ENCODE results near the gene MRPL55. TPM values are rescaled to one million over a fixed set of nuclear protein-coding genes. Genes with fewer than 3 reads are reported as not detected.
A peak's percentile ranks its signal among the peaks of the same experiment; 100 is the strongest.

MRPL55 gene
- total RNA-seq, 1 experiment from 2014 or later: 63.7 TPM

- Histone ChIP-seq H3K27me3 (replicated peaks; ENCODE audit: control insufficient read depth, insufficient read depth, low read length) (no peaks in the 10 kb centered on the region), H3K4me3 (ENCODE audit: low read depth, low read length) (peak within 1 kb of the TSS; percentile 90), H3K9me3 (no peaks in the 10 kb centered on the region), H3K36me3 (ENCODE audit: control insufficient read depth, insufficient read depth, low read length) (0 out of 2 replicates have a peak, but pooled peaks cover 1% of the 10 kb centered on the region), H3K4me1 (peaks cover 5% of the 10 kb centered on the region)
- BruUV-seq (replicated peaks): TSS peak; percentile 76
- intact Hi-C loops (cut with micrococcal nuclease; ENCODE audit: unreplicated experiment): loop anchor here (1.0 to 10.0 kb wide), 5 partner anchors 9 to 125 kb away; partner anchors contain the start of genes ARF1 and IBA57
- TF ChIP-seq, protein P1, sequence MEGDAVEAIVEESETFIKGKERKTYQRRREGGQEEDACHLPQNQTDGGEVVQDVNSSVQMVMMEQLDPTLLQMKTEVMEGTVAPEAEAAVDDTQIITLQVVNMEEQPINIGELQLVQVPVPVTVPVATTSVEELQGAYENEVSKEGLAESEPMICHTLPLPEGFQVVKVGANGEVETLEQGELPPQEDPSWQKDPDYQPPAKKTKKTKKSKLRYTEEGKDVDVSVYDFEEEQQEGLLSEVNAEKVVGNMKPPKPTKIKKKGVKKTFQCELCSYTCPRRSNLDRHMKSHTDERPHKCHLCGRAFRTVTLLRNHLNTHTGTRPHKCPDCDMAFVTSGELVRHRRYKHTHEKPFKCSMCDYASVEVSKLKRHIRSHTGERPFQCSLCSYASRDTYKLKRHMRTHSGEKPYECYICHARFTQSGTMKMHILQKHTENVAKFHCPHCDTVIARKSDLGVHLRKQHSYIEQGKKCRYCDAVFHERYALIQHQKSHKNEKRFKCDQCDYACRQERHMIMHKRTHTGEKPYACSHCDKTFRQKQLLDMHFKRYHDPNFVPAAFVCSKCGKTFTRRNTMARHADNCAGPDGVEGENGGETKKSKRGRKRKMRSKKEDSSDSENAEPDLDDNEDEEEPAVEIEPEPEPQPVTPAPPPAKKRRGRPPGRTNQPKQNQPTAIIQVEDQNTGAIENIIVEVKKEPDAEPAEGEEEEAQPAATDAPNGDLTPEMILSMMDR (IDR thresholded peaks at IDR 0.05; ENCODE audit: insufficient read depth in 1 of 2, low read depth in 1 of 2, low read length in 1 of 2, severe bottlenecking in 1 of 2, unreplicated experiment in 1 of 2): peak in 1 of 2 experiments; percentile 23
- H3K9me3 Mint-ChIP-seq (ENCODE audit: unreplicated experiment): no peaks in the 10 kb centered on the region
- no peaks in the 10 kb centered on the region for H3K27me3 Mint-ChIP-seq (ENCODE audit: insufficient read depth, unreplicated experiment)
- POLR2A ChIA-PET: interaction anchor here (1.1 to 1.4 kb wide), 3 partner anchors 9 to 30 kb away, joined by 4 to 9 read pairs (median 8); partner anchors contain the start of gene IBA57
- DNase-seq: peak; percentile 100
- H3K36me3 Mint-ChIP-seq (ENCODE audit: insufficient read depth, unreplicated experiment): peaks cover 21% of the 10 kb centered on the region
- CTCF ChIA-PET: interaction anchor here (1.5 to 2.3 kb wide), 2 partner anchors 9 to 25 kb away, joined by 4 to 10 read pairs; partner anchors contain the start of gene IBA57
- no peaks in the 10 kb centered on the region for H3K4me1 Mint-ChIP-seq (ENCODE audit: low read depth, unreplicated experiment)
- H3K27ac Mint-ChIP-seq (ENCODE audit: unreplicated experiment): peak within 1 kb of the TSS; percentile 91
- H3K4me3 Mint-ChIP-seq (ENCODE audit: unreplicated experiment): peak within 1 kb of the TSS; percentile 85
Observed at GRCh38 chr1:228139931-228140723, 31.0 kb upstream of the MRPL55 start, which contains the start of gene GUK1. Gene GUK1, plus strand, starts transcription at chr1:228140279. Its CDS starts 24 bp downstream, at chr1:228140303.

DNA sequence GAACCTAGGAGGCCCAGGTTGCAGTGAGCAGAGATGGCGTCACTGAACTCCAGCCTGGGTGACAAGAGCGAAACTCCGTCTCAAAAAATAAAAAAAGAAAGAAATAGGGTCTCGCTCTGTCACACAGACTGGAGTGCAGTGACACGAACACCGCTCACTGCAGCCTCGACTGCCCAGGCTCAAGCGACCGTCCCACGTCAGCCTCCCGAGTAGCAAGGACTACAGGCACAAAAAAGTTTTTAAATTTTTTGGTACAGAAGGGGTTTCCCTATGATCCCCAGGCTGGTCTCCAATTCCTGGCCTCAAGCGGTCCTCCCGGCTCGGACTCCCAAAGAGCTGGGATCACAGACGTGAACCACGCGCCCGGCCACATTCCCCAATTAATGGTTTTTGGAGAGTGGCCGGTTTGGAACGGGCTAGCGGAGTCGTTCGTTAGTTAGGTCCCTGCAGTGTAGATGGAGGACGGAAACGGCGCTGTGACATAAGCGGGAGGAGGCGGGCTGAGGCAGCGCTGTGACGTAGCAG is 30.4 kb upstream of the MRPL55 start:
- Histone ChIP-seq H3K4me3 (ENCODE audit: low read depth, low read length) (peak overlapping the region; percentile 90), H3K27me3 (replicated peaks; ENCODE audit: control insufficient read depth, insufficient read depth, low read length) (no peaks in the 10 kb centered on the region), H3K36me3 (ENCODE audit: control insufficient read depth, insufficient read depth, low read length) (0 out of 2 replicates have a peak, but pooled peaks cover 1% of the 10 kb centered on the region), H3K9me3 (no peaks in the 10 kb centered on the region), H3K4me1 (peaks cover 5% of the 10 kb centered on the region)
- Mint-ChIP-seq H3K4me1 (ENCODE audit: low read depth, unreplicated experiment) (no peaks in the 10 kb centered on the region), H3K36me3 (ENCODE audit: insufficient read depth, unreplicated experiment) (peaks cover 21% of the 10 kb centered on the region), H3K27ac (ENCODE audit: unreplicated experiment) (peak overlapping the region; percentile 91), H3K27me3 (ENCODE audit: insufficient read depth, unreplicated experiment) (no peaks in the 10 kb centered on the region), H3K9me3 (ENCODE audit: unreplicated experiment) (no peaks in the 10 kb centered on the region), H3K4me3 (ENCODE audit: unreplicated experiment) (peak overlapping the region; percentile 85)
- intact Hi-C loops (cut with micrococcal nuclease; ENCODE audit: unreplicated experiment): loop anchor here (1.0 to 10.0 kb wide), 2 partner anchors 8 to 125 kb away; no protein-coding TSS in a partner anchor
- TF ChIP-seq, protein P1 (IDR thresholded peaks at IDR 0.05; ENCODE audit: insufficient read depth in 1 of 2, low read depth in 1 of 2, low read length in 1 of 2, severe bottlenecking in 1 of 2, unreplicated experiment in 1 of 2): no peak
- ChIA-PET CTCF (interaction anchor here (1.5 to 2.3 kb wide), 2 partner anchors 9 to 26 kb away, joined by 4 to 10 read pairs; partner anchors contain the start of gene IBA57), POLR2A (no interaction called here)
- BruUV-seq (replicated peaks): no TSS peak
- DNase-seq: no peak

DNA sequence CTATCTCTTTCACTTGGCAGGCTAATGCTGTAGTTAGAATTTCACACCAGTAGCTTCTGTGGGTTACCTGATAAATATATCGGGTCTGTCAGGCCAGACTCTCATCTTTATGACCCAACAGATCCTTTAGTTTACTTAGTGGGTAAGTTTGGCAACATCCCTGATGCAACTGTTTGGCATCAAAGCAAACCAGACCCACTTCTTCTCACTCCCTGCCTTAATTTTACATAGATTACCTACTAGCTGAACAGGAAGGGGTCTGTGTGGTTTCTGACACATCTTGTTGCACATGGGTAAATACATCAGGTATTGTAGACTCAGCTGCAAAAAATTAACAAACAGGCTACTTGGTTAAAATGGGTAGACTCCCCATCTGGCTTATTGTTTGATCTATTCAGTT is 27.8 kb upstream of the MRPL55 start:
- H3K27ac Mint-ChIP-seq (ENCODE audit: unreplicated experiment): no peak overlapping the region
- intact Hi-C loops (cut with micrococcal nuclease; ENCODE audit: unreplicated experiment): loop anchor here (10.0 kb wide), 1 partner anchor 128 kb away; no protein-coding TSS in a partner anchor
- ChIA-PET CTCF (no interaction called here), POLR2A (interaction anchor here (0.5 kb wide), 1 partner anchor 28 kb away, joined by 6 read pairs; no protein-coding TSS in a partner anchor)
- H3K4me3 Mint-ChIP-seq (ENCODE audit: unreplicated experiment): no peak overlapping the region
- Histone ChIP-seq H3K4me3 (ENCODE audit: low read depth, low read length) (no peak overlapping the region), H3K36me3 (ENCODE audit: control insufficient read depth, insufficient read depth, low read length) (0 out of 2 replicates have a peak, but pooled peaks cover 1% of the 10 kb centered on the region), H3K9me3 (no peaks in the 10 kb centered on the region), H3K27me3 (replicated peaks; ENCODE audit: control insufficient read depth, insufficient read depth, low read length) (no peaks in the 10 kb centered on the region), H3K4me1 (peaks cover 10% of the 10 kb centered on the region)
- no peaks in the 10 kb centered on the region for H3K27me3 Mint-ChIP-seq (ENCODE audit: insufficient read depth, unreplicated experiment)
- no peaks in the 10 kb centered on the region for H3K4me1 Mint-ChIP-seq (ENCODE audit: low read depth, unreplicated experiment)
- TF ChIP-seq, protein P1 (IDR thresholded peaks at IDR 0.05; ENCODE audit: insufficient read depth in 1 of 2, low read depth in 1 of 2, low read length in 1 of 2, severe bottlenecking in 1 of 2, unreplicated experiment in 1 of 2): no peak
- BruUV-seq (replicated peaks): no TSS peak
- H3K9me3 Mint-ChIP-seq (ENCODE audit: unreplicated experiment): no peaks in the 10 kb centered on the region
- H3K36me3 Mint-ChIP-seq (ENCODE audit: insufficient read depth, unreplicated experiment): peaks cover 15% of the 10 kb centered on the region
- DNase-seq: no peak

All from Caco-2 (cell line).